GM12864 (cell line): ENCODE data around the gene KANTR.
A peak's percentile ranks its signal among the peaks of the same experiment; 100 is the strongest.

ENCODE experiments used
- DNase-seq: peaks from one replicate; pipeline ENCODE4 v3.0.0-alpha.2; 2011; ENCODE audit warnings: low read depth
- H3K4me3 ChIP-seq: 2 replicates; pipeline ENCODE4 v1.5.1; 2011; ENCODE audit warnings: mild to moderate bottlenecking, low read depth, low read length, control low read depth
- CTCF ChIP-seq: IDR thresholded peaks from 2 replicates; pipeline ENCODE4 v1.5.1; 2011; ENCODE audit warnings: low read depth, mild to moderate bottlenecking, moderate library complexity, low read length, control low read depth, inconsistent platforms; ENCODE audit errors: missing control alignments

Gene KANTR

GRCh38 chrX:53081925-53082772 is 11.8 kb upstream of the KANTR start, which contains the start of gene TSPYL2:
Gene TSPYL2, plus strand, starts transcription at chrX:53082367. Its CDS starts 132 bp downstream, at chrX:53082499.
- no peak for TF ChIP-seq CTCF
- peak; percentile 78 for DNase-seq
- peak within 1 kb of the TSS; percentile 61 for H3K4me3 ChIP-seq

GRCh38 chrX:53082773-53083616 is 10.9 kb upstream of the KANTR start:
- DNase-seq: no peak
- H3K4me3 ChIP-seq: peak overlapping the region; percentile 61
- no peak for TF ChIP-seq CTCF

- no peak for TF ChIP-seq CTCF
- no peak for DNase-seq
- H3K4me3 ChIP-seq: no peak overlapping the region
These were observed 9.8 kb upstream of the KANTR start for GRCh38 chrX:53084043-53084570.

- DNase-seq: no peak
- no peak for TF ChIP-seq CTCF
- no peak overlapping the region for H3K4me3 ChIP-seq
These were observed 9.1 kb upstream of the KANTR start for GRCh38 chrX:53084863-53085262.

- no peak for TF ChIP-seq CTCF
- DNase-seq: no peak
- H3K4me3 ChIP-seq: no peak overlapping the region
These were observed 8.2 kb upstream of the KANTR start for GRCh38 chrX:53085661-53086229.

GRCh38 chrX:53086464-53086863 is 7.5 kb upstream of the KANTR start:
- no peak overlapping the region for H3K4me3 ChIP-seq
- DNase-seq: no peak
- no peak for TF ChIP-seq CTCF
